ENCODE results near the gene OR2V1. TPM values are rescaled to one million over a fixed set of nuclear protein-coding genes. Genes with fewer than 3 reads are reported as not detected.
A peak's percentile ranks its signal among the peaks of the same experiment; 100 is the strongest.

OR2V1 gene
- total RNA-seq, 1 experiment from 2014 or later = not detected

- no peak overlapping the region for H3K9ac ChIP-seq (ENCODE audit: low read length)
- H3K4me2 ChIP-seq (ENCODE audit: low read length) = peak overlapping the region; percentile 20
- no peaks in the 10 kb centered on the region for H3K79me2 ChIP-seq (ENCODE audit: insufficient read depth, low read length)
- CTCF ChIA-PET = interaction anchor here (1.0 kb wide), 1 partner anchor 10 kb away, joined by 4 read pairs; no protein-coding TSS in a partner anchor
- H3K36me3 ChIP-seq (ENCODE audit: control insufficient read depth in 1 of 2, insufficient read depth in 2 of 2, low read length in 2 of 2) = no peaks in the 10 kb centered on the region
- TF ChIP-seq, protein P1, sequence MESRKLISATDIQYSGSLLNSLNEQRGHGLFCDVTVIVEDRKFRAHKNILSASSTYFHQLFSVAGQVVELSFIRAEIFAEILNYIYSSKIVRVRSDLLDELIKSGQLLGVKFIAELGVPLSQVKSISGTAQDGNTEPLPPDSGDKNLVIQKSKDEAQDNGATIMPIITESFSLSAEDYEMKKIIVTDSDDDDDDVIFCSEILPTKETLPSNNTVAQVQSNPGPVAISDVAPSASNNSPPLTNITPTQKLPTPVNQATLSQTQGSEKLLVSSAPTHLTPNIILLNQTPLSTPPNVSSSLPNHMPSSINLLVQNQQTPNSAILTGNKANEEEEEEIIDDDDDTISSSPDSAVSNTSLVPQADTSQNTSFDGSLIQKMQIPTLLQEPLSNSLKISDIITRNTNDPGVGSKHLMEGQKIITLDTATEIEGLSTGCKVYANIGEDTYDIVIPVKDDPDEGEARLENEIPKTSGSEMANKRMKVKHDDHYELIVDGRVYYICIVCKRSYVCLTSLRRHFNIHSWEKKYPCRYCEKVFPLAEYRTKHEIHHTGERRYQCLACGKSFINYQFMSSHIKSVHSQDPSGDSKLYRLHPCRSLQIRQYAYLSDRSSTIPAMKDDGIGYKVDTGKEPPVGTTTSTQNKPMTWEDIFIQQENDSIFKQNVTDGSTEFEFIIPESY (IDR thresholded peaks at IDR 0.05; ENCODE audit: extremely low read depth, insufficient replicate concordance, low read length) = no peak
- TF ChIP-seq RAD21 (IDR thresholded peaks at IDR 0.05; ENCODE audit: low read depth) = no peak
- TF ChIP-seq SRF (IDR thresholded peaks at IDR 0.05; ENCODE audit: low read depth) = no peak
- no peak for TF ChIP-seq SIN3A (IDR thresholded peaks at IDR 0.05; ENCODE audit: low read depth)
- no peak for TF ChIP-seq POLR2A (IDR thresholded peaks at IDR 0.05; ENCODE audit: borderline replicate concordance, extremely low read depth, insufficient read depth, insufficient read length)
- no peak for TF ChIP-seq CEBPB (IDR thresholded peaks at IDR 0.05; ENCODE audit: low read depth)
- TF ChIP-seq ZNF274 (IDR thresholded peaks at IDR 0.05; ENCODE audit: low read depth, low read length) = no peak
- no peak for TF ChIP-seq REST (IDR thresholded peaks at IDR 0.05; ENCODE audit: low read depth)
- no peak for TF ChIP-seq JUND (IDR thresholded peaks at IDR 0.05)
- TF ChIP-seq EZH2 (IDR thresholded peaks at IDR 0.05) = no peak
- TF ChIP-seq YY1 (IDR thresholded peaks at IDR 0.05; ENCODE audit: extremely low read depth, insufficient replicate concordance, low read depth, low read length) = no peak
- no peak for TF ChIP-seq EZH2phosphoT487 (IDR thresholded peaks at IDR 0.05; ENCODE audit: borderline replicate concordance)
- no peak for TF ChIP-seq CTCF (IDR thresholded peaks at IDR 0.05 in 2 of 3, conservative IDR thresholded peaks at IDR 0.05 in 1 of 3; ENCODE audit: borderline replicate concordance in 1 of 3, insufficient read depth in 1 of 3, low read depth in 2 of 3, low read length in 2 of 3)
- TF ChIP-seq SP1 (IDR thresholded peaks at IDR 0.05; ENCODE audit: low read depth) = no peak
- no peak for TF ChIP-seq EGR1 (IDR thresholded peaks at IDR 0.05; ENCODE audit: low read depth)
- no peak for TF ChIP-seq POLR2AphosphoS5 (IDR thresholded peaks at IDR 0.05; ENCODE audit: low read depth, low read length)
- TF ChIP-seq, protein P2, sequence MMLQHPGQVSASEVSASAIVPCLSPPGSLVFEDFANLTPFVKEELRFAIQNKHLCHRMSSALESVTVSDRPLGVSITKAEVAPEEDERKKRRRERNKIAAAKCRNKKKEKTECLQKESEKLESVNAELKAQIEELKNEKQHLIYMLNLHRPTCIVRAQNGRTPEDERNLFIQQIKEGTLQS (IDR thresholded peaks at IDR 0.05) = no peak
- no peak; the same call in 1 of the 2 replicates for TF ChIP-seq CBX3 (IDR thresholded peaks at IDR 0.05; ENCODE audit: low read depth)
- no peak for TF ChIP-seq TCF7L2 (IDR thresholded peaks at IDR 0.05; ENCODE audit: borderline replicate concordance, extremely low read depth, insufficient read depth, insufficient read length)
- no peak overlapping the region for H3K4me3 ChIP-seq (replicated peaks in 1 of 2; ENCODE audit: low read depth in 1 of 2, low read length in 2 of 2)
- intact Hi-C loops (cut with micrococcal nuclease) = no loop called here
- no peaks in the 10 kb centered on the region for H3K9me2 ChIP-seq (ENCODE audit: insufficient read depth)
- RAD21 ChIA-PET (ENCODE audit: low non-redundant PET in 1 of 2, low total read pairs in 2 of 2, uncharacterized antibody in 2 of 2, unreplicated experiment in 2 of 2) = no interaction called here
- no peaks in the 10 kb centered on the region for H4K20me1 ChIP-seq (ENCODE audit: insufficient read depth)
- peak overlapping the region; percentile 44 for H3K27ac ChIP-seq (ENCODE audit: low read depth, low read length)
- POLR2A ChIA-PET = no interaction called here
- H3K9me3 ChIP-seq (ENCODE audit: control insufficient read depth in 1 of 2, insufficient read depth in 1 of 2, low read depth in 1 of 2, low read length in 2 of 2) = no peaks in the 10 kb centered on the region
- H3K27me3 ChIP-seq (ENCODE audit: insufficient read depth, low read length) = no peaks in the 10 kb centered on the region
- ATAC-seq (peak; percentile 34), DNase-seq (ENCODE audit: low read depth, low spot score) (no peak)
- no TSS peak for BruUV-seq (replicated peaks)
- H2AFZ ChIP-seq (ENCODE audit: low read depth, low read length, poor library complexity, severe bottlenecking) = peak overlapping the region; percentile 31
- peaks cover 17 to 45% of the 10 kb centered on the region in 2 experiments for H3K4me1 ChIP-seq (ENCODE audit: control insufficient read depth in 1 of 2, insufficient read depth in 2 of 2, low read length in 2 of 2)
Observed at GRCh38 chr5:181163487-181164075, 32.6 kb upstream of the OR2V1 start.
